HG03095 (cell line): ENCODE results near the gene GATA3.

ENCODE experiments used
- ATAC-seq: cut with Tn5 transposase; IDR thresholded peaks from one replicate; pipeline ENCODE4 v1.9.1; 2021; ENCODE audit warnings: moderate library complexity; ENCODE audit not compliant: unreplicated experiment

Gene GATA3

DNA sequence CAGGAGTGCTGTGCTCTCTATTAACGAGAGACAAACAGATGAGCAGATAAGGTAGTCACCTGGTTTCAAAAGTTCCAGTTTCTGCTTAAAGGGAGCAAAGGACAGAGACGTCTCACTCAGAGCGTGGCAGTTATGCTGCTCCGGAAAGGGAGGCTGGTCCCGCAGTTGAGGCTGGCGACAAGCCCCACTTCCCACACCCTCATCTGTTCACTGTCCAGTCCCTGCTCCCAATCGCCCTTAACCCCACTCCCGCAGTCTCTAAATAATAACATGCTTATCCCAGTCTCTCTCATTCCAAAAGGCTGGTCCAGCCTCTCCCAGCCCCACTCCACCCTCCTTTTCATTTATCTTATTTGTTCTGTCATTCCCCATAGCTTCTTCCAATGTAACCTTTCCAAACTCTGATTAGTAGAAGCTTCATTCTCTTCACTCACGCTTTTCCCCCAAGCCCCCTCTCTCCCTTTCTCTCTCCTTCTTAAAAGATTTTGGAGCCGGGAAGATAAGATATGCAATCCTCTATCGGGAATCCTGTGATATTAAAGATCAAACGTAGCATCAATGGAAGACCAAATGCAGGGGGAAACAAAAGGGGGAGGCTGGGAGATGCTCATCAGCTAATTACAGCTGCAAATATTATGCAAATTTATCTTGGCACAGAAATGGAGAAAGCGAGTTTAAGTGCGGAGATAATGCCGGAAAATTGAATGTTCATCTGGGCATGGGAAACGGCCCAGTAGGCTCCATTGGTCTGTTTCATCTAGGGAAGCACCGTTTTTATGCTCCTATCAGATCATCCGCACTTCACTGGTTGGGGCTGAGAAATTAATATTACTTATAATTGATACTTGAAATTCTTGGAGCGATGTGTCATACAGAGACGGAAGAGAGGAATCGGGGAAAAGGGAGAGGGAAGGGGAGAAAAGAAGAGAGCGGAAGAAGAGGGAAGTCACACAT is 16.3 kb upstream of the GATA3 start:
- ATAC-seq = no peak

DNA sequence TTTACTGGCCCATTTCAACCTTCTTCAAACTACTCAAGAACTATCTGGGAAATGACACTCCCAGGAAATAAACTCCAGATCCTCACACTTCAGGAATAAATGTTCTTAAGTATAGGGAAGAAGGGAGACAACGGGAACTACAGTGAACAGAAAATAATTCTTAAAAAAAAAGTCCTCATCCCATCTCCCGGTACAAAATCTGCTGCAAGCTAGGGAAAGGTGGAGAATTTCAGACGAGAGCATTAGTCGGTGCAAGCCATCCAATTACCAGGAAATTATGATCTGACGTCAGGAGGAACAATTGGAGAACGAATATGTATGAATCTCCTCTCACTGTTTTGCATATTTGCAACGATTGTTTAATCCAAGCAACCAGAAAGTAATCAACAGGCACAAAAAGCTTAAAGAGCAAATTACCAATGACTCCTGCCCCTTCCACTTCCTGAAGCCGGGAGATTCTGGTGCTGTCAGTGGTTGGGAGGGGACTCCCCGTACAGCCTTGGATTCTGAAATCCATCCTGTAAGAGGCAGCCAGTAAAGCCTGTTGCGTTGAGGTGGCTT is 15.1 kb upstream of the GATA3 start:
- ATAC-seq = no peak

DNA sequence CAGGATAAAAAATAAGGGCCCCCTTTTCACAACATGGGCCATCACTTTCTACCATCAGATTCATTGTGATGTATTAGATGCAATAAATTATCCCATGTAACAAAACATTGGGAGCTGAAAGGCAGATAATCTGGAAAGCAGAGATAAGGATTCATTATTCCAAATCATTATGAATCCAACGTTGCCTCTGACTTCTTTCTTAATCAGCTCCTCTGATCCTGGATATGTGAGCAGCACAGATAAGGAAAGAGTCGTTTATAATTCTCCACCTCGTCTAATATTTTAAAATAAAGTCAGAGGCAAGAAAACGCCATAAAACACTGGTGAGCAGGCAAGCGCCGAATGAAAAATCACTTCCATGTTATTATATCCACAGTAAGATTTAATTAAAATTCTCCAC is 13.8 kb upstream of the GATA3 start:
- ATAC-seq = no peak

DNA sequence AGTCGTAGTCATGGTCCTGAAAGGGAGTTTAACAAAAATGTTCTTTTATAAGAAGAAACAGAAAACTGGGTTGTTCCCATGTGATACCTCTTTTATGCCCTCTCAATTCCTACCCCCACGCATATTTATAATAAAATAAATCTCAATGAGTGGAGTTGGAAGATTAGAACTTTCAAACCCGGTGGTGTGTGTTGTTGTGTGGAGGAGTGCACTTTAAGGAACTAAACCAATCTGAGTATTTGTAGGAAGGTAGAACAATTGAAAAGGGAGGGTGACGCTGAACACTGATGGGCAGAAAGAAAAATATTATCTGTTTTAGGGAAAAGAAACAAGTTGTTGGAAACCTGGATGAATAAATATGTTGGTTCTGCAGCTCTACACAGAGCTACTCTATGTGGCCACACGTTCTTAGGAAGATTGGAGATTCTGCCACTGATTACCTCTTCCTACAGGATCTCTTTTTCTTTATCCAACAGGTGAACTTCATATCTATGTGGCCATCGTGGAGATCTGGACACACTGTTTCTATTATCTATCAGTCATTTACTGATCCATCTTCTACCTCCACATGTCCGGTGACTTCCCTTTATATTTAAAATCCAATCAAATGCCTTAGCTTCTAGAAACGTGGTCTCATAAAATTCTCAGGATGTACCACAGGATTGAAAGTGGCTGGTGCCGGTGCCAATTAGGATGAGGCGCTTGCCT is 13.1 kb upstream of the GATA3 start:
- no peak for ATAC-seq

DNA sequence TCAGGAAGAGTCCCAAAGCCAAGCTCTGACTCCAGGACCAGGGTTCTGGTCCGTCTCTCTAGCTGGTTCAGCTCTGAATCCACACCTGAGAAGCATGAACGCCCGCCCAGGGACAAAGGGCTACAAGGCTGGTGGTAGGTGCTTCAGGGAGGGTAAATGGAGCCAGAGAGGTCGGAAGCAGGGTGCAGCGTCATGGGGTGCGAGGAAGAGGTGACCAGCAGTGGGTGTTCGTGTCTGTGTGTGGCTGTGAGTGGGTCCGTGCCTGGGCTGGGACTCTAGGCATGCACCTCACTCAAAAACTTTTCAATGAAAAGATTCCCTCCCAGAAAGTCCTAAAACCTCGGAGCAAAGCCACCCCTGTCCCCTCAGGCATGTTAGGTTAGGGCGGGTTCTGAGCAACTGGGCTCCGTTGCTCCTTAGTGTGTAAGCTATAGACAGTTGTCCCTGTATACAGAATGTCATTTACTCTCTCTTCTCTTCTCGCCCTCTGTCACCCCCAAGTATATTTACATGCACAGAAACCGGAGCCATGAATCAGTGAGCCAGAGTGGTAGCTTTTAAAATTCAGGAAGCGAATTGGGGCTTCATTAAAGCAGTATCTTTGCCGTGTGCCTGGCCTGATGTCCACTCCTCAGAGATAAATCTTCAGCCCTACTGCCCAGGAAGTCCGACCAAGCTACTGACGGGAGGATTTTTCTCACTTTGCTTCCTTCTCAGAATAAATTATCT is 12.3 kb upstream of the GATA3 start:
- no peak for ATAC-seq

DNA sequence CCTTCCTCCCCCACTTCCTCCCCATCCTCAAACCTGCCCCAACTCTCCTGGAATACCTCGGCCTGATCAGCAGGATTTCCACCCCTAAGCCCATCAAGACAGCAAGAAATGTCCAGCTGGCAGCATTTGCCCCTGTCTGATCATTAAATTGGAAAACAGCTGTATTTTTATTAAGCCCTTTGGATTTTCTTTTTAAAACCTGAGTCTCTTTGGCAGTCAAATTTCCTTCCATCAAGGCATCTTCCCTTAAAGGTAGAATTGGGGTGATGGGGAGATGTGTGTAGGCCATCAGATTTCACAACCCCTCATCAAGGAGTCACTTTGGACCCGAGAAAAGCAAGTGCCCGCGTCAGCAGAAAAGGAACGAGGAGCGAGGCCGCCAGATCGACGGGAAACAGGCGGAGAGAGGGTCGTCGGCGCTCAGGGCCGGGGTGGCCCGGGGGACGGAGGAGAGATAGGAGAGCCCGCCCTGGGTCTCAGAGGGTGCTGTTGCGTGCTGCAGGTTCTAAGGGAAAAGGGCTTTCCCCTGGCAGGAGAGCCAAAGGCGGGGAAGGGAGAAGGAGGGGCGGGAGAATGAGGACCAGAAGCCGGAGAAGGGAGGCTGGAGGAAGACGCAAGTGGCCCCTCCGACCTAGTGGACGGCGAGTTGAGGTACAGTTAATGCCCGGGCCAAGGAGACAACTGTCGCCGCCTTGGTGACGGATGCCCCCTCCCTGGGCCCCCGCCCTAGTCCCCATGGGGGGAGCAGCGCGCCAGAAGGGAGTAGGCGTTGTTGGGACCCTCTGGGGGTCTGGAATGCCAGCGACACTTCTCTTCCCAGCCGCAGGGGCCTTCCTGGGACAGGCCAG is 11.5 kb upstream of the GATA3 start:
- ATAC-seq = no peak

DNA sequence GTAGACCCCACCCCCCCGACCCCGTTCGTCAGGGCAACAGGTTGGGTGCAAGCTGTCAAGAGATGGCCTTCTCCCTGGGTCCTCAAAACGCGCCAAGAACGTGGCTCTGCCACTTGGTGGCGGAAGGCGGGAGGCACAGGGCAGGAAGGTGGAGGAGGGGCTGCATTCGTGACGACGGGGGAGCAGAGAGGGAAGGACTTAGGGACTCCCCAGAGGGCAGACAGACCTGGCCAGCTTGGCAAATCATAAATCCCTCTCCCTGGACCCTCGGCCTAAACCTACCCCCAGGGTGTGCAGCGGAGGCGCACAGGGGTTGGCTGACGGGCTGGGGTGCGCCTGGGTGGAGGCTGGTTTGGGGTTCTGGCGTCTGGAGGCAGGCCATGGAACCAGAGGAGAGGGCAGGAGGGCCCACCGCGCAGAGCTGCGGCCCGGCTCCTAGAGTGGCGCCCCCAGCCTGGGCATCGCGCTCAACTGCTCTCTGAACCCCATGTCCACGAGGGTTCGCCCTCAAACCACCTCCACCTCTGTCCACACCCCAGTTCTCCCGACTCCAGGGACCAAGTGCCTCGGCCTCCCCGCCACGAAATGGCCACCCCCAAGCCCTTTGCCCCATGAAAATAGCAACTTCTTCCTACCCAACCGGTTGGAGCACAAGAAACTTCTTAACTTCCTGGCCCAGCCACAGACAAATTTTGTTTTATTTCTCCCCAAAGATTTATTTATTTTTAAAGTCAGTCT is 10.8 kb upstream of the GATA3 start:
- ATAC-seq = no peak

DNA sequence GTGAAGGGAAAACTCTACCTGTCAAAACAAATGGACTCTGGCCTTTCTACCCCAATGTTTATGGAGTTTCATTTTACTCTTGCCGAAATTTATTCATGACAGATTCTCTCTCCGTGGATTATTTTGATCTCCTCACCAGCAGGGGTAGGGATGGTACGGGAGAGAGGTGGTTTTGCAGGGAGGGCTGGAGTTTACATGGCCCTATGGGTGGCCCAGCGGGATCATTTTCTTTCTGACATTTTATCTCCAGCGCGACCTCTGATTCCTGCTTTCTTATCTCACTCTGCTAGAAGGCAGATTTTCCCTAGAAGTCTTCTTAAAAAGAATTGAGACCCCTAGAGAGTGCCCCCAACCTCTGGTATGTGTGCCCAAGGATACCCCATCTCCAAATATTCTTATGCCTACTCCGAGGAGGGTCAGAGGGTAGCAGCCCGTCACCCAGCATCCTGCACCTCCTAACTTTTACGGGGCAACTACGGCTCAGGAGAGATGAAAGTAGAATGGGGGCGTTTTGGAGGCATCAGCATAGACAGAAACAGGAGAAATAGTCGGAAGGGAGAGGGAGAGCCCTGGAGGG is 10.1 kb upstream of the GATA3 start:
- ATAC-seq = no peak

DNA sequence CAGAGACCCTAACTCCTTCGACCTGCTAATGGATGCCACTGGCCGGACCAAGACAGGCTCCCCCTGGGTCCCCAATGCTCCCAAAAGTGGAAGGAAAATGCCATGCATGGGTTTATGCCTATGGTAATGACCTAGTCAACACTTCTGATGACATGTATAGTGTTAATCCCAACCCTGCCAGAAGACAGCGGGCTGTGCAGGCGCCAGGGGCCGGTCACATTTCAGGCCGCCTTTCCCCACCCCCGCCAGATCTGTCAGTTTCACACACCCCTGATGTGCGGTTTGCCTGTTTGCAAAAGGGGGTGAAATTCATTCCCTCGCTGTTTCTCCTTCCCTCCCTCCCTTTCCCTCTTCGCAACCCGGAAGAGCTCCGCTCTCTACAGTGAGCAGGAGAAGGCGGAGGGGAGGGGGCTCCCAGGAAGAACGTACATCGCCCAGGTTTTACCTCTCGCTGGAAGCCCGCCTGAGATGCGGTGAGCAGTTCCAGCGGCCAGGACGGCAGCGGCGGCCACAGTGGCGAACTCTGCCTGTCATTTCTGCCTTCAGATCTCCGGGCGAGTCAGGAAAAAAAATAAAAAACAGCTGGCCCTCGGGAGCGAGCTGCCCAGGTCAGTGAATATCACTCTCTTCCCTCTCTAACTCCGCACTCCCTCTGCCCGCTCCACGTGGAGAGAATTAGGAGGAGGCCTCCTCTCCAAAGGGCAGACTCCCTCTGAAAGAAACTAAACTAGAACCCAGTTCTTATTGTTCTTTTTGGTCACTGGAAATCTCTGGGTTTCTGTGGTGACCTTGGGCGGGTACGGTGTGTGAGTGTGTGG is 9.4 kb upstream of the GATA3 start:
- no peak for ATAC-seq

DNA sequence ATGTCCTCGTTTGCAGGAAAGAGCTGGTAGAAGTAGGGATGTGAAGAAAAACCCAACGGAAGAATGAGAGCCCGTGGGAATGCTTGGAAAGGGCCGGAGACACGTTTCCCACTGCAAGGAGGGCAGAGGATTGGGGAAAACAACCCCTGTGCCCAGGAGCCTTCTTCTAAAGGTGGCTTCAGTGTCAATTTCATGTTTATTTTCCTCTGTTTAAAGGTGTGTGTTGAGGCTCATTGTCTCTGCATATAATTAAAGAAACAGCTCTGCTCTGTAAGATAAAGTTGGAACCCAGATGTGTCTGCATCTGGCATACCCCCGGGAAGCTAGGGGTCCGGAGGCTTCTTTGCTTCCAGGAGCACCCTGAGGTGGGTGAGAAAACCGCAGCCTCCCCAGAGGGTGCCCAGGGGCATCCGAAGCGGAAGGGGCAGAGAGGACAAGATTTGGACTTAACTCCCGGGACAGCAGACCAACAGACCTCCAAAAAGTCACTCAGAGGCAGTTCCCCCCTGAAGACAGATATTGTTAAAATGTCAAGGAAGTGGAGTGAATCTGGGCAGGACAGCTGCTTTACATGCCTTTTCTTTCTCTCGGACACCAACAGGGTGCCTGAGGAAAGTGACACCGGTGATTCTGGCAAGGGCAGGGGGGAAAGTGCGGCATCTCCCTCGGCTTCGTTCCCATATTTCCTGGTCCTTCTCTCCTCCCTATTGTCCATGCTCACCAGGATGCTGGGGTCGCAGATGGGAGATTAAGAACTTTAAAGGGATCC is 8.6 kb upstream of the GATA3 start:
- ATAC-seq = no peak

DNA sequence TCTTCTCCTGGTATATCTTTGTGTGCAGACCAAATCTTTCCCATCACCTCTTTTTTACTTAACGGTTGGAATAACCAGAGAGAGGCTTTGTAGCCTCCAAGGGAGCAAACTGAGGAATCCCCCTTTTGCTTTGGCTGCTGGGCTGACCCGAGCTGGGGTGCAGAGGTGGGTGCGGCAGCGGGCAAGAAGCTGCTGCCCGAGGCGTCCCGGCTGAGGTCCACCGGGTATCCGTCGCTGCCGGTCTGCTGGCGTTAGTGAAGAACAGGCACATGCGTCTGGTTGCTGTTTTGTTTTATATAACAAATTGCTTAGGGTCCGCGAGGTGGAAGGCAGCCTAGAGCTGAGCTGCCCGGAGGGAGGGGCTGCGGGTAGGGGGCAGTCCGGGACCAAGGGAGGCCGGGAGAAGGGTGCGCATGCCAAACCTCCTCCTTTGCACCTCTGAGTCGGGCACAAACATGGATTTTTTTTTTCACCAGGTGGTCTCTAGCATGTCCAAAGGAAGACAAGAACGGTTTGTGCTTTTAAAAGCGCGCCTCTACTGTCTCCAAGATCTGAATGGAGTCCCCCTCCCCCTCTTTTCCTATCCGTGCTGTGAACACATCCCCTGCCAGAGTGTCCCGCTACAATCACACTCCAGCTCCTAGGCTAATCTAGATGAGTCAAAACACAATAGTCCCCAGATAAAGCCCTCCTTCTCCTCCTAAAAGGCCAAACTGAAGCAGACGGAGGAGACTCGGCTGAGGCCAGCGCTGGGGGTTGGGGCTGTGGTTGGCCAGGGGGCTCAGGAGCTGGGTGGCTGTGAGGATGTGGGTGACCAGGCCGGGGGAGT is 6.8 kb upstream of the GATA3 start:
- ATAC-seq = no peak

DNA sequence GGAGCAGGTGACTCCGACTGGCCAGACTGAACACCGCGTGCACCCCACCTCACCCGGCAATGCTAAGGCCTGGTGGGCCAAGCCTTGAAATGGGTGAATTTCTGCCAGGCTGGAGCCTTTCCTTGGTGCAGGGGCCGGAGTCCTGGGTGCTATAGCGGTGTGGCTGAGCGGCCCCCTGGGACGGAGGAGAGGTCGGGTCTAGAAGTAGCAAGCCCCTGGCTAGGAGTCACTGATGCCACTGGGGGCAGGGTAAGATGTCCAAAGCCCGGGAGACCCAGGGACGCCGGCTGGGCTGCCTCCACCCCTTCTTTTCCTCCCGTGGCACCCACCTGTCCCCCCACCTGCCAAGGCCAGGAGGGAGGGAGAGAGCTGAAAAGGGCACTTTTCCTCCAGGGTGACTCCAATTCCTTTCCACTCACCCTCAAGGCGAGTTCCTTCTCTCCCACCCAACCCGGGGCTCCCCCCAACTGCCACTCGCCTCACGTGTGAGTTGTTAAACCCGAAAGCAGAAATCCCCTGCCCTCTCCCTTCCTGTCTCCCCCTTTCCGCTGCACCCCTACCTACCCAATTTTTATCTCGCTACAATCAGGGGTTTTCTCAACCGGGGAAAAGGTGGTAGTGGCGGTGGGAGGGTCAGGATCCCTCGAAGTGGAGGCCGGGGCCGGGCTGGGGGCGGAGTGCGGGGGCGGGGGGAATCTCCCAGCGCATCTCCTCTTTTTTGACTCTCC is 6.0 kb upstream of the GATA3 start:
- ATAC-seq = no peak

DNA sequence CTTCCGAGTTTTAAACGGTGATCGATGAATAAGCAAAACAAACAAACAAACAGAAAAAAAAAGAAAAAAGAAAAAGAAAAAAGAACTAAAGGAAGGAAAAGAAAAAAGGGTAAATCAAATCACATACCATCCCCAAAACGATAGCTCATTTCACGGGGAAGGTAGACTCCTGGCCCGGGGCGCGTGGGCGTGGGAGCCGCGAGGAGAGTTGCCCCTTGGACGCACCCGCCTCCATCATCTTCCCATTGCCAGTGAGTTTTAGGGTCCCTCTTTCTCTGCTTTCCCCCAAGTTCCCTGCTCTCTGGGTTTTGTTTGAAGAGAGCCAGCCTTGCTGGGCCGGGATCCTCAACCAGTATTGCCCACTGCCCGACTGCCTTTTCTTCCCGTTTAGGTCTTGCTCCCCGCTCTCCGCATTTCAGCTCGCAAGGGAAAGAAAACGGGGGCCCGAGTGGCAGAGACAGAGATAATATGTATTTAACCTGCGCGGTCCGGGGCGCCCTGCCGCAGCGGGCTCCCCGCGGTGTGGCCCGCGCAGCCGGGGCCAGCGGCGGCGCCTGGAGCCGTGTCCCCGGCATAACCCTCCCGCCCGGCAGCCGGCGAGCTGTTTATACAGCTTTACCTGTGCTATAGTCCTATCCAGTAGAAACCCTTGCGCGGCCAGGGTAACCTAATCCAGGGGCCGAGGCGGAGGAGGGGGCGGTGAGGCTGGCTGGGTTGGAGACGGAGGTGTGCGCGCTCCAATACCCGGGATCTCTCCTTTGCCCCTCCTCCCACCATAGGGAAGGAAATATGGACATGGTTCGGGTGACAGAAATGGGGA is 5.2 kb upstream of the GATA3 start:
- ATAC-seq = no peak

DNA sequence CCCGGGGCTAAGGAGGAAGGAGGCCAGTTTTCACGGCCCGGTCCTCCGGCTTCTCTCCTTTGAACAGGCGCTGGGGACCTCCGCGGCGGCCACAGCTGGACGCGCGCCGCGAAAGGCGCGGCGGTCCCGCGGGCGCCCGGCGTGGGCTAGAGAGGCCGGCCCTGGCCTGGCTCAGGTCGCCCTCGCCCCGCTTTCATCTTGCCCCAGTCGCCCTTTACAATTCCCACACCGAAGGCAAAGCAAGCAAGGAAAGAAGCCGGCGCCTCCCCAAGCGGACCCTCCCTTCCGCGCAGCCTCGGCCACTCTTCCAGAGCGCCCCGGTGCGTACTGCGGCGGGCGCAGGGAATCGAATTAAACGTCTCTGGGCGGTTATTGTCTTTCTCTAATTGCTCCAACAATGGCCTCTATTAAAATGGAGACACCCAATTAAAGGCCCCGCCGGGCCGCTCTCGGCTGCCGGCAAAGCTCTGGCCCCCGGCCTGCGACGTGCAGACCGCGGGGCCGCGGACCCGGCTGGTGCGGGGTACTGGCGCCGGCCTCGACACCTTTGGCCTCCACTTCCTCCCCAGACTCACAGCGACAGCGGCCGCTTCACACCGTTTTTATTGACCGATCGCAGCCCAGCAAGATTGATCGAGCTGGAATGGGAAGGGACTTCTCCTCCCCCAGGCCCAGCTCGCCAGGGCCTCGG is 4.5 kb upstream of the GATA3 start:
- no peak for ATAC-seq
